Glutamatergic neuron (in vitro differentiated cells): ENCODE measurements around the gene TMPRSS6. TPM values are rescaled to one million over a fixed set of nuclear protein-coding genes. Genes with fewer than 3 reads are reported as not detected.

Source experiments
- DNase-seq: peaks from one replicate; pipeline ENCODE4 v3.0.0; 2022
- H3K27ac Mint-ChIP-seq: one replicate; pipeline ENCODE4 v1.8.0; 2020; ENCODE audit warnings: mild to moderate bottlenecking, mixed read lengths, inconsistent platforms; ENCODE audit not compliant: unreplicated experiment
- H3K27me3 Mint-ChIP-seq: one replicate; pipeline ENCODE4 v1.8.0; 2020; ENCODE audit warnings: mild to moderate bottlenecking, moderate library complexity, mixed read lengths, inconsistent platforms; ENCODE audit not compliant: unreplicated experiment
- H3K36me3 Mint-ChIP-seq: one replicate; pipeline ENCODE4 v1.8.0; 2020; ENCODE audit warnings: mild to moderate bottlenecking, mixed read lengths, inconsistent platforms; ENCODE audit not compliant: unreplicated experiment
- H3K4me1 Mint-ChIP-seq: one replicate; pipeline ENCODE4 v1.8.0; 2020; ENCODE audit warnings: mild to moderate bottlenecking, low read depth, mixed read lengths, inconsistent platforms; ENCODE audit not compliant: unreplicated experiment
- H3K4me3 Mint-ChIP-seq: one replicate; pipeline ENCODE4 v1.8.0; 2020; ENCODE audit warnings: mild to moderate bottlenecking, mixed read lengths, inconsistent platforms; ENCODE audit not compliant: unreplicated experiment
- H3K9me3 Mint-ChIP-seq: one replicate; pipeline ENCODE4 v1.8.0; 2020; ENCODE audit warnings: mild to moderate bottlenecking, moderate library complexity, mixed read lengths, inconsistent platforms; ENCODE audit not compliant: unreplicated experiment
- CTCF ChIP-seq: fragments of 200-600 bp; sonication (generic); IDR thresholded peaks from one replicate; pipeline ENCODE4 v1.5.0; 2021; ENCODE audit not compliant: partially characterized antibody, unreplicated experiment
- total RNA-seq: library from RNA; stranded (reverse); fragmentation: NEBNext Ultra II Directional; extraction: Animal tissue kit (Norgen Biotek cat#: 25700); gene quantifications from one replicate; pipeline ENCODE4 v1.2.1, GENCODE V29; 2021; ENCODE audit not compliant: unreplicated experiment

TMPRSS6 gene
- total RNA-seq, 1 donor from 2014 or later = 0.12 TPM

- Mint-ChIP-seq H3K9me3 (peaks cover 4% of the 10 kb centered on the region), H3K27me3 (peaks cover 8% of the 10 kb centered on the region), H3K36me3 (no peaks in the 10 kb centered on the region), H3K4me3 (no peak overlapping the region), H3K4me1 (peaks cover 6% of the 10 kb centered on the region), H3K27ac (no peak overlapping the region)
- no peak for DNase-seq
- TF ChIP-seq CTCF = no peak
These were observed 39.2 kb downstream of the TMPRSS6 start for GRCh38 chr22:37070334-37070733.

GRCh38 chr22:37069719-37070118, 39.8 kb downstream of the TMPRSS6 start:
- peak overlapping the region; percentile 24 for H3K27ac Mint-ChIP-seq
- H3K36me3 Mint-ChIP-seq = no peaks in the 10 kb centered on the region

GRCh38 chr22:37069319-37069718, 40.2 kb downstream of the TMPRSS6 start:
- Mint-ChIP-seq H3K4me3 (no peak overlapping the region), H3K9me3 (peaks cover 4% of the 10 kb centered on the region), H3K36me3 (no peaks in the 10 kb centered on the region), H3K27ac (no peak overlapping the region), H3K27me3 (peaks cover 8% of the 10 kb centered on the region), H3K4me1 (peaks cover 6% of the 10 kb centered on the region)
- no peak for DNase-seq
- no peak for TF ChIP-seq CTCF

More at GRCh38 chr22:37069719-37070118, 39.8 kb downstream of the TMPRSS6 start:
- no peak for TF ChIP-seq CTCF
- DNase-seq = no peak
- H3K4me3 Mint-ChIP-seq = no peak overlapping the region
- H3K4me1 Mint-ChIP-seq = peaks cover 6% of the 10 kb centered on the region
- H3K9me3 Mint-ChIP-seq = peaks cover 4% of the 10 kb centered on the region
- peaks cover 8% of the 10 kb centered on the region for H3K27me3 Mint-ChIP-seq

GRCh38 chr22:37068859-37069258, 40.7 kb downstream of the TMPRSS6 start:
- Mint-ChIP-seq H3K9me3 (peaks cover 4% of the 10 kb centered on the region), H3K4me1 (peaks cover 6% of the 10 kb centered on the region), H3K27me3 (peaks cover 8% of the 10 kb centered on the region), H3K36me3 (no peaks in the 10 kb centered on the region), H3K4me3 (no peak overlapping the region), H3K27ac (no peak overlapping the region)
- peak; percentile 64 for DNase-seq
- TF ChIP-seq CTCF = no peak

GRCh38 chr22:37067428-37067827, 42.1 kb downstream of the TMPRSS6 start:
- Mint-ChIP-seq H3K27ac (no peak overlapping the region), H3K9me3 (peaks cover 4% of the 10 kb centered on the region), H3K36me3 (no peaks in the 10 kb centered on the region), H3K27me3 (peaks cover 10% of the 10 kb centered on the region), H3K4me1 (peaks cover 7% of the 10 kb centered on the region), H3K4me3 (no peak overlapping the region)
- no peak for DNase-seq
- TF ChIP-seq CTCF = no peak
